NOMO-1 treated with dmso at 0.1 percent for 144 hours (cell line): ENCODE measurements around the gene PRDM12.

ENCODE experiments used
- DNase-seq: peaks from one replicate; lab custom pipeline; 2025; ENCODE audit not compliant: unreplicated experiment; lab: John Stamatoyannopoulos, UW

The PRDM12 gene

GRCh38 chr9:130664251-130665028 lies at the start of gene PRDM12:
TSS of gene PRDM12 (plus strand) at chr9:130664594. CDS start at chr9:130664654, 60 bp downstream.
- DNase-seq: no peak

- no peak for DNase-seq
Measured at GRCh38 chr9:130616451-130616850, 47.9 kb upstream of the PRDM12 start.

- DNase-seq: no peak
Measured at GRCh38 chr9:130623466-130623865, 40.9 kb upstream of the PRDM12 start.

GRCh38 chr9:130624154-130624553 lies 40.2 kb upstream of the PRDM12 start:
- DNase-seq: no peak

- no peak for DNase-seq
Measured at GRCh38 chr9:130626249-130626996, 38.0 kb upstream of the PRDM12 start.

GRCh38 chr9:130627051-130627450 lies 37.3 kb upstream of the PRDM12 start:
- no peak for DNase-seq

GRCh38 chr9:130627896-130628792 lies 36.2 kb upstream of the PRDM12 start:
- no peak for DNase-seq

GRCh38 chr9:130629443-130630070 lies 34.8 kb upstream of the PRDM12 start:
- DNase-seq: no peak

- no peak for DNase-seq
Measured at GRCh38 chr9:130630071-130630450, 34.3 kb upstream of the PRDM12 start.

- no peak for DNase-seq
Measured at GRCh38 chr9:130630506-130631330, 33.7 kb upstream of the PRDM12 start.

- DNase-seq: no peak
Measured at GRCh38 chr9:130631331-130632080, 32.9 kb upstream of the PRDM12 start.

GRCh38 chr9:130632081-130632710 lies 32.2 kb upstream of the PRDM12 start:
- DNase-seq: no peak

- no peak for DNase-seq
Measured at GRCh38 chr9:130632841-130633240, 31.6 kb upstream of the PRDM12 start.

- DNase-seq: no peak
Measured at GRCh38 chr9:130633336-130634190, 30.8 kb upstream of the PRDM12 start.

GRCh38 chr9:130634191-130634768 lies 30.1 kb upstream of the PRDM12 start:
- DNase-seq: no peak

- no peak for DNase-seq
Measured at GRCh38 chr9:130634801-130635200, 29.6 kb upstream of the PRDM12 start.

GRCh38 chr9:130635306-130635705 lies 29.1 kb upstream of the PRDM12 start:
- no peak for DNase-seq
